ENCODE results near the gene MAPKAP1.

GRCh38 chr9:125487842-125488241, 219.2 kb downstream of the MAPKAP1 start:
- TF ChIP-seq CTCF (IDR thresholded peaks at IDR 0.05; ENCODE audit: insufficient read depth, low read length), result no peak
- no peak for TF ChIP-seq REST (IDR thresholded peaks at IDR 0.05; ENCODE audit: insufficient replicate concordance, low read depth)

All from HL-60 (cell line).